ENCODE measurements around the gene SRGAP1.
"Not testable (repeated sequence)": the region's sequence is repeated elsewhere in the genome, so short reads cannot be mapped to it uniquely, and the experiment has no call there.

SRGAP1 gene

DNA sequence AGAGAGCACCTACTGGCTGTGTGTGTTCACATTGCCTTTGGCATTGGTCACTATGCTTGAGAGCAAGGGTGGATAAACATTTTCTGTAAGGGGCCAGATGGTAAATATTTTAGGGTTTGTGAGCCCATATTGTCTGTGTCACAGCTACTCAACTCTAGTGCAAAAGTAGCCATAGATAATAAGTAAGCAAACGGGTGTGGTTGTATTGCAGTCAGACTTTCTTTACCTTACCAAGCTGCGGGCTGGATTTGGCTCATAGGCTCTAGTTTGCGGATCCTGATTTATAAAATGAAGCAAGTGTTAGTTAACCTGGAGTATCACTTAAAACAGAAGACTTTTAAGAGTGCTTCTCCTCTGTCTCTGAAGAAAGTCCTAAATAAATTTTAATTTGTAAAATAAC lies 208.6 kb downstream of the SRGAP1 start:
- no peak for DNase-seq (ENCODE audit: low spot score)

GRCh38 chr12:64054079-64054520 lies 209.6 kb downstream of the SRGAP1 start:
- no peak for DNase-seq (ENCODE audit: low spot score)

DNA sequence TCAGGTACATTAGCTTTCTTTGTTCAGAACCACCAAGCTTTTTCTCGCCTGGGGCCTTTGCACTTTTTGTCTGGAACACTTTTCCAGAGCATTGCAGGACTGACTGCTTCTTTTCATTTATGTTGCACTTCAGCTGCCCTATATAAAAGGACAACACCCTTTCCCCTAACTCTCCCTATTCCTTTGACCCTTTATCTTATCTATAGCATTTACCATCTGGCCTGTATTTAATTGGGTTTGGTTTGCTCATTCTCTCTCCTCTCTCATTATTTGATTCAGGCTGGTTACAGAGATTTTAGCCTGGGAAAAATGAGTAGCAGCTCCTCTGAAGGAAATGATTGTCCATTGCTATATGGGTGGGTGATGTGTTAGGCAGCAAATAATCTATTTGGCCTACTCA lies 212.2 kb downstream of the SRGAP1 start:
- DNase-seq (ENCODE audit: low spot score), result no peak

DNA sequence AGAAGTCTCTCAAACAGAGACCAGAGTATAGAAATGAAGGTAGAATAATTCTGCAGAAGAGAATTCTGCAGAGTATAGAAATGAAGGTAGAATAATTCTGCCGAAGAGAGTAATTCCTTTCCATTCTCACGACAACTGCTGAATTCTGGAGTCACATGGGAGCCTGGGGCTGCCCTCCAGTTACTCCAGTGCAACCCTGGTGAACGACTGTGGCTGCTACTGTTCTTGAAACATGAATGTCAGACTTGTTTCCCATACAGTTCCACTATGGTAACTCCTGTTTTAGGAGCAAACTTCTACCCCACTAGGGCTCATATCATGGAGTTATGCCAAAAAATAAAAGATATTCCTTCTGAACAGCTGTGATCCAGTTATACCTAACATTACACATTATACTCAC lies 213.2 kb downstream of the SRGAP1 start:
- DNase-seq (ENCODE audit: low spot score), result no peak

- DNase-seq (ENCODE audit: low spot score), result peak; percentile 50
Measured at GRCh38 chr12:64058541-64059265, 214.2 kb downstream of the SRGAP1 start.

- DNase-seq (ENCODE audit: low spot score), result peak; percentile 63
Measured at GRCh38 chr12:64059685-64060084, 215.2 kb downstream of the SRGAP1 start.

GRCh38 chr12:64061868-64062375 lies 217.4 kb downstream of the SRGAP1 start:
- DNase-seq (ENCODE audit: low spot score), result no peak

GRCh38 chr12:64063121-64063520 lies 218.6 kb downstream of the SRGAP1 start:
- DNase-seq (ENCODE audit: low spot score), result no peak

DNA sequence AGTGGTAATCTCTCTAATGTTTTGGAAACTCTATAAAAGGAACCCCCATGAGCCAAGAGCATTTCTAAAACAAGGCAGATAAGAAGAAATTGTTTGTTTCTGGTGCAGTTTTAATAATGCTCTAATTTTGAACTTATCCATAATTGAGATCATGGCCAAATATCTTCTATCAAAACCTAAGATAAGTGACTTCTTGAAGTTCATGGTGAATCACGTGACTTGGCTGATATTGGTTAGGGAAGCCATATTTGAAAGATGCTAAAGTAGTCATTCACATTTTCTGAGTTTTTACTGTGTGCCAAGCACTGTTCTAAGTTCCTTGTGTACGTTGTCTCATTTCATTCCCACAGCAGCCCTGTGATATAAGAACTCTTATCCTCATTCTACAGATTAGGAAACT lies 219.7 kb downstream of the SRGAP1 start:
- DNase-seq (ENCODE audit: low spot score), result no peak

- DNase-seq (ENCODE audit: low spot score), result no peak
Measured at GRCh38 chr12:64064706-64065105, 220.2 kb downstream of the SRGAP1 start.

DNA sequence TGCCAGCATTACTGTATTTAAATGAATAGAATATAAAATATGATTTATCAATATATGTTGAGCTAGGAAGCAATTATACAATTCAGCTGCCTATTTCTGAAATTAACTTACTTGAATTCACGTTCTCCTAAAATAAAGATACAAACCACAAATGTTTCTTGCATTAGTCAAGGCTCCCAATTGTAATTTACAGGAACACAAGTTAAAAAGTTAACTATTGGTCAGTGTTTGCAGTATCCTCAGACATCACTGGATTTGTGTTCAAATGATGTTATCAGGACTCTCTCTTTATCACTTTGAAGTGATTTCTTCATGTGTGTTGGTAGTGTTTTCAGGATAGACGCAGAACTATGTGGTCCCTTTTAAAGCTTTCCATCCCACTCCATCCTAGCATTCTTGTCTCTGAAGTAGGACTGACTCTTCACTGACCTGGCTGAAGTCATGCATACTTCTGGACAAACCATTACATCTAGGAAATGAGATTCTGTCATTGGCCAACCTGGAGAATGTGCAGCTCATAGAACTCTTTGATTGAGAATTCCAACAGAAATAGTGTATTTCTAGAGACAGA lies 221.5 kb downstream of the SRGAP1 start:
- DNase-seq (ENCODE audit: low spot score), result no peak

DNA sequence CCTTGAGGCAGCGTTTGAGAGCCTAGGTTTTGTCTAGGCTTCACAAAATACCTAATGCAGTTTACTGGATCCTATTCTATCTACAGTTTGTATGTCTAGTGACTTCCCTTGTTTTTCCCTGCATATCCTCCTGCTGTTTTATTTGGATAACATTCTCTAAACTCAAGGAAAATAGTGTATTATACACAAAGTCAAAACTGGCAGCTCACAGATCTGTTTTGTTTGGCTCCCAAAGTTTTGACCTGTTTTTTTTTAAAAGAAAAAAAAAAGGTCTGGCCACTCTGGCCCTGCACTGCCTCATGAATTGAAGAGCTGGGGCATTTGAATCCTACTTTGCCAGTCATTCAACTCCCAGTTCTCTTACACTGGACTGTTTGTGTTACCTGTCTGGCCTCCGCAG lies 222.3 kb downstream of the SRGAP1 start:
- no peak for DNase-seq (ENCODE audit: low spot score)

- no peak for DNase-seq (ENCODE audit: low spot score)
Measured at GRCh38 chr12:64070454-64070853, 226.0 kb downstream of the SRGAP1 start.

GRCh38 chr12:64072916-64073575 lies 228.5 kb downstream of the SRGAP1 start:
- DNase-seq (ENCODE audit: low spot score), result no peak

GRCh38 chr12:64076565-64076964 lies 232.1 kb downstream of the SRGAP1 start:
- not testable (repeated sequence) for DNase-seq (ENCODE audit: low spot score)

- DNase-seq (ENCODE audit: low spot score), result no peak
Measured at GRCh38 chr12:64077922-64078321, 233.4 kb downstream of the SRGAP1 start.

DNA sequence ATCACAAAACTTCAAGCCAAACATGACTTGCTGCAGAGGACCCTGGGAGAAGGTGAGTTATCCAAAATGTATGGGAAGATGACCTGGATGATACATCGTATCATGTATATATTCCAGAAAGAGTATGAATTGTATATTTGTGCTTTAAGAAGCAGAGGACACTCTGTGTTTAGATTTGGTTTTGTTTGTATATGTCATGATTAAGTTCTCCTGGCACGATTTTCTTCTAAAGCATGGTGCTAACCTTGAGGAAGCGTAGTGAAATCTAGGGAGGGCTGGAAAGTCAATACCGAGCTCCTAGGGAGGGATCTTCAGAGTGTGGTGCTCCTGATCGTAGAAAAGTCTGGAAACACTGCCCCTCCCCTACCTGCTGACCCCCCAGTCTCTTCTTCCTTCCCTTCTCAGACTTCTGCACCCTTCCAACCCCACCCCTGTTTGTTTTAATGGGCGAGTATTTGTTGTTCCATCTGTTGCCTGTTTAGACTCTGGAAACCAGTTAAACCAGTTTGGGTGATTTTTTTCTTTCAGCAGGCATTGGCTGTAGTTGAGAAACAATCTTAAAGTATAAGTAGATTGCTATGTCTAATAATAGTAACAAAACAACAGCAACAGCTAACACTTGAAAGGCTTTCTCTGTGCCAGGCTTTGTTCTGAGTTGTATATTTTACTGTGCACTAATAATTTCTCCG lies 236.0 kb downstream of the SRGAP1 start:
- DNase-seq (ENCODE audit: low spot score), result no peak

- DNase-seq (ENCODE audit: low spot score), result no peak
Measured at GRCh38 chr12:64081008-64081404, 236.5 kb downstream of the SRGAP1 start.

- DNase-seq (ENCODE audit: low spot score), result no peak
Measured at GRCh38 chr12:64082116-64082515, 237.6 kb downstream of the SRGAP1 start.

- DNase-seq (ENCODE audit: low spot score), result no peak
Measured at GRCh38 chr12:64082866-64083268, 238.4 kb downstream of the SRGAP1 start.

DNA sequence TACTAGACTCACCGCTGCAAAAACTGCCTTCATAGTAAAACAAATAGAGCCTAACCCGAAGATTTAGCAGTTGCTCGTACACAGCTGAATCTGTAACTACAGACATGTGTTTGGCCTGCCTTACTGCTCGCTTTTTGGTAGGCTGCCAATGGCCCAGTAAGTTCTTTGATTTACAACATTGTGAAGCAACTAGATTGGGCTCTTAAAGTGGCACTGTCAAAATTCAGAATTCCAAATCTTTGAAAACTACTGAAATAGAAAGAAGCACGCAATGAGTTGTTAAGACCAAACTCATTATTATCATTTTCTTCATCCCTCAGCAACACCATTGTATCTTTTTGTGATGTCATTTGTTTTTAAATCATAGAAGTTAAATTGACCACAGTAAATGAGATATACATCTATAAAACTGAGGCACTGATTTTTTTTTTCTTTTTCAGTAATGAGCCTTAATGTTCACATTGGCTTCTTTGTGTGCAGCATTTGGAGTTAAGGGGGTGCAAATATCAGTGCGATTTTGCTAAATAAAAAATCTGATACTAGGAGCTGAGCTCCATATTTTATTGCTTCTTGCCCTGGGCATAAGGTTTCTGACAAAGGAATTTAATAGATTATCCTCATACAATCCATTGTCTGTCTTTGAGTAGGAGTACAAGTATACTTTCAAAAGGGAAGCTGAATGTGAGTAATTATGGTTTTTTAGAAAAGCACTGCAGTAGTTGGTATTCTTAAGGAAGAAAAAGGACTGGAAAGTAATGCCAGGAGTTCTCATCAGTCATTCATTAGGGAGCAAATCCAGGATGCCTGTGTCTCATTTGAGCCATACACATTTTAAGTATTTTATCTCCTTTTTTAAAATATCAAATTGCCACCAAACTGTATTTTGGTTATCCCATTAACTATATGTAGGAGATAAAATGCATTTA lies 239.0 kb downstream of the SRGAP1 start:
- DNase-seq (ENCODE audit: low spot score), result peak; percentile 34
